Left renal cortex interstitium (tissue), 4 donors: Measurements from ENCODE around the gene SPRYD3. TPM values are rescaled to one million over a fixed set of nuclear protein-coding genes. Genes with fewer than 3 reads are reported as not detected.
"Not testable (repeated sequence)": the region's sequence is repeated elsewhere in the genome, so short reads cannot be mapped to it uniquely, and the experiment has no call there.

ENCODE experiments used
- DNase-seq, 4 donors: peaks; one replicate each; pipeline ENCODE4 v3.0.0-alpha.2; 2013; ENCODE audit warnings: low read depth in 4 of 4, low spot score in 2 of 4, missing footprints in 1 of 4
- polyA plus RNA-seq, 4 donors: library from polyadenylated mRNA; unstranded; fragments of 120-200 nt; gene quantifications; one replicate each; pipeline ENCODE4 v1.2.1, GENCODE V29; 2013; ENCODE audit not compliant: insufficient read length in 4 of 4

Gene SPRYD3, protein sequence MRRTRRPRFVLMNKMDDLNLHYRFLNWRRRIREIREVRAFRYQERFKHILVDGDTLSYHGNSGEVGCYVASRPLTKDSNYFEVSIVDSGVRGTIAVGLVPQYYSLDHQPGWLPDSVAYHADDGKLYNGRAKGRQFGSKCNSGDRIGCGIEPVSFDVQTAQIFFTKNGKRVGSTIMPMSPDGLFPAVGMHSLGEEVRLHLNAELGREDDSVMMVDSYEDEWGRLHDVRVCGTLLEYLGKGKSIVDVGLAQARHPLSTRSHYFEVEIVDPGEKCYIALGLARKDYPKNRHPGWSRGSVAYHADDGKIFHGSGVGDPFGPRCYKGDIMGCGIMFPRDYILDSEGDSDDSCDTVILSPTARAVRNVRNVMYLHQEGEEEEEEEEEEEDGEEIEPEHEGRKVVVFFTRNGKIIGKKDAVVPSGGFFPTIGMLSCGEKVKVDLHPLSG
- polyA plus RNA-seq = 10 to 100 TPM; 17.2 to 22.9 (median 20.0) TPM

GRCh38 chr12:53079226-53080117 is at the start of gene SPRYD3:
SPRYD3 (minus strand) TSS chr12:53079390; CDS start chr12:53079333, 57 bp downstream.
- peak; percentile 89 to 94 (median 92) for DNase-seq

DNA sequence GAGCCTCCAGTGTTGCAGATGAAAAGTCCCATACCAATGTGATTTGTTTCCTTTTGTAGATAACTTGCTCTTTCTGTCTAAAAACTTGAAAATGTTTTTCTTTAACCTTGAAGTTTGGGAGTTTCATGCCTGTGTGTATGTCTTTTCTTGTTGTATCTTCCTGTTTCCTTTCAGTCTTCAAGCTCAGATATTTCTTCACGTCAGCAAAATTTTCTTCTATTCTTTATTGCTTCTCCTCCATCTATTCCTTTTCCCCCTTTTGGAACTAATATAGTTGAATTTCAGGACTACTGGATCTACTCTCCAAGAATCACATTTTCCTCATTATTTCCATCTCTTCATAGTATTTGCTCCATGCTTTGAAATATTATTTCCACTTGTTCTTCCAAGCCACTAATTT is 48.0 kb upstream of the SPRYD3 start:
- DNase-seq = no peak

DNA sequence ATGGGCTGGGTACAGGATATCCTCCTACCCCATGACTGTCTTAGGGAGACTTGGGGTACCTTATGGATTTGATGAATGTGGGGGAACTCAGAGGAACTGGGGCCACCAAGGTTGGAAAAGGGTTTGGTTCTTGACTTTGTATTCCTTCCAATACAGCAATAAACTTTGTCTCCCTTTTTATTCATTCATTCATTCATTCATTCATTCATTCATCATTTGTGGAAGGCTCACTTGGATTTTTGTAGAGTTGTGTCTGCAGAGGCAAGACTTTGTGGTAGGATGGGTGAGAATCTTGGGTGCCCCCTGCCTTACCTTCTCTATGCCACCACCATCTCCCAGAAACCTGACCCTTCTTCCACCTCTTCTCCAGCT is 45.1 kb upstream of the SPRYD3 start:
- no peak for DNase-seq

- DNase-seq = no peak
Observed at GRCh38 chr12:53123578-53124351, 44.6 kb upstream of the SPRYD3 start.

DNA sequence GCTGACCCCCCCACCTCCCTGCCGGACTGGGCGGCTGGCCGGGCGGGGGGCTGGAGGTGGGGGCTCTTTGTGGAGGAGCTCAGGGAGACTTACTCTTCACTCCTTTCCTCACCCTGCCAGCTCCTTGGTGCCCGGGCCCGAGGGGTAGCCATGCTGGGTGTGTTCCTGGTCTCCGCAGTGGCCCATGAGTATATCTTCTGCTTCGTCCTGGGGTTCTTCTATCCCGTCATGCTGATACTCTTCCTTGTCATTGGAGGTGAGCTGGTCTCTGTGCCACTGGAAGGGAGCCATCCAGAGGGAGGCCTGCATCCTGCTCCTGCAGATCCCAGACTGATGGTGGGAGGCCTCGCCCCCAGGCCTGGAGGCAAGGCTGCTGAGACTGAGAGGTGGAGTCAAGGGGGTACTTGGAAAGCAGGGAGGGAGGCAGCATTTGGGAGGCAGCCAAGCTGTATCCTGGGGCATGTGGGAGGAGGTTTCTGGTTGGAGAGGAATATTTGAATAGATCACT is 43.8 kb upstream of the SPRYD3 start:
- DNase-seq = no peak

GRCh38 chr12:53120685-53121525 is 41.7 kb upstream of the SPRYD3 start:
- DNase-seq = no peak

DNA sequence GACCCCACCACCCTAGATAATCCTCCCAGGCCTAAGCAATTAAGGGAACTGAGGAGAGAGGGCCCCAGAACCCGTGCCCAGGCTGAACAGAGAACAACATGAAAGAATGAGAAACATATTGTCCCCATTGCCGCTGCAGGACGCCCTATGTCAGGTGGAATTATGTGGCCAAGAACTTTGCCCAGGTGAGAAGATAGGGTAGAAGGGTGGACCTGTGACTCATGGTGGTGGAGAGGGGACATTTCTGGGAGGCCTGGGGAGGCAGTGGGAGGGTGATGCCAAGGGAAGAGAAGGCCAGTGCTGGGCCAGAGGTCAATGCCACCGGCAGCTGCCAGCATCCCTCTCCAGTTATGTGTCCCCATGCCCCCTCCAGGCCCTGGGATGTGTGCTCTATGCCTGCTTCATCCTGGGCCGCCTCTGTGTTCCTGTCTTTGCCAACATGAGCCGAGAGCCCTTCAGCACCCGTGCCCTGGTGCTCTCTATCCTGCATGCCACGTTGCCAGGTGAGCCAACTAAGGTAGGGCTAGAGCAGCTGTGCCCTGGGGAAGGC is 39.6 kb upstream of the SPRYD3 start:
- no peak for DNase-seq

DNA sequence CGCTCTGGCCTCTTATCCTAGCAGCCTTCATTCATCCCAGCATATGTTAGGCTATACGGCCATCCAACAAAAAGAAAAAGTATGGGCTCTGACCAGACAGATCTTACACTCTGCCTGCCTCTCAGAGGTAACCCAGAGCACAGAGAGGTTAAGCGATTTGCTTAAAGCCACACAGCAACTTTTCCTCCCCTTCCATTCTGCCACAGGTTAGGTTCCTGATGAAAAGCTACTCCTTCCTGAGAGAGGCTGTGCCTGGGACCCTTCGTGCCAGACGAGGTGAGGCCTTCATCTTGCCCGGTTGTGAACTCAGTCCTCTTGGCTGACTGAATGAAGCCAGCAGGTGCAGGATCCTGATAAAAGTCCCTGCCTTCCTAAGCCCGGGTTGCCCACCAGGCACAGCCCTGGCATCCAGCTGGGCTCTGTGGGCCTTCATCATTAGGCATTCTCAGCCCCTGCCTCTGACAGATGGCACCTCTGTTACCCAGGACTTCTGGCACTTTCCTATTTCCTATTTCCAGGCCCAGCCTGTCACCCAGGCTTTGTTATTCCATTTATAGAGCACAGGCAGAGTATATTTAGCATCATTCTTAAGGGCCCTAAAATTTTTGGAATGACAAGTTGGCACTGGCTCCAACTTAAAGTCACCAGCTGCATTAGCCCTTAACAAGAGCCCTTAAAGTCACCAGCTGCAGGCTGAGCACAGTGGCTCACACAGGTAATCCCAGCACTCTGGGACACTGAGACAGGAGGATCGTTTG is 36.9 kb upstream of the SPRYD3 start:
- no peak for DNase-seq

GRCh38 chr12:53115112-53115890 is 36.1 kb upstream of the SPRYD3 start:
- DNase-seq = no peak

DNA sequence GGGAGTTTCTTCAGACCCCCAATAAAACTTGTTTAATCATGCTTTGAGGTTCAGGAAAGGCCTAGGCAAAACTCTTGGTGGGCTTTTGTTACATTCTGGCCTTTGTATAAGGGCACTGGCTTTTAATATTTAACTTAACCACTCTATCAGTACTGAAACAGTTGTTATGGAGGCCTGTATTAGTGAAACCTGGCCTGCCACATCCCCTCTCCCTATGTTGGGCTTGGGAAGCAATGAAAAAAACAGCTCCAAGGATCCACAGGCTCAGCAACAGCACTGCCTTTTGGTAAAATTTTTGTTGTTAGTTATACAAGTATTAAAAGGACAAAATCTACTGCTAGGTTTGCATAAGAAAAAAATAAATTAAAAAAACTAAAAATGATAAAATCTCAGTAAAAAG is 34.8 kb upstream of the SPRYD3 start:
- no peak for DNase-seq

DNA sequence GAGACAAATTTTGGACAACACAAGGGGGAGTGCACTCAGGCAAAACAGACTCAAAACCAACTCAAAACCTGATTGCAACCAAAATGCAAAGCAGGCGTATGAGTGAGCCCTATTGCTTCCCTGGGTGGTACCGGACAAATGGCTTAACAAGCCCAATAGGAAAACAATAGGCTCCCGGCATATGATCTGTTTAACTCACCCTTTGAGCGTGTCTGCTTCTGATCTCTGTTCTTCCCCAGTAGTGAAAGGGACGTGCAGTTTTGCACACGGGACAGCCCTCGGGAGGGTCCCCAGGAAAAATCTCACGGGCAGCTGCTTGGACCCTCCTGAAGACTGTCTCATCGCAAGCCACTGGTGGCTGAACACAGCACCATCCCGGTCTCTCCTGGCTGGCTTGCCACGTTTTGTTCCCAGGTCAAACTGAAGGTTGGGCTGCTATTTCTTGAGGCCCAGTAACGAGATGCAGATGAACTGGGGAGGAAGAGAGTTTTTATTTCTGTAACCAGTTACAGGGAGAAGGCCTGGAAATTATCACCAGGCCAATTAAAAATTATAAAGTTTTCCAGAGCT is 34.0 kb upstream of the SPRYD3 start:
- no peak for DNase-seq

- DNase-seq = not testable (repeated sequence)
Observed at GRCh38 chr12:53112431-53112830, 33.2 kb upstream of the SPRYD3 start.

- no peak for DNase-seq
Observed at GRCh38 chr12:53107122-53107521, 27.9 kb upstream of the SPRYD3 start.

DNA sequence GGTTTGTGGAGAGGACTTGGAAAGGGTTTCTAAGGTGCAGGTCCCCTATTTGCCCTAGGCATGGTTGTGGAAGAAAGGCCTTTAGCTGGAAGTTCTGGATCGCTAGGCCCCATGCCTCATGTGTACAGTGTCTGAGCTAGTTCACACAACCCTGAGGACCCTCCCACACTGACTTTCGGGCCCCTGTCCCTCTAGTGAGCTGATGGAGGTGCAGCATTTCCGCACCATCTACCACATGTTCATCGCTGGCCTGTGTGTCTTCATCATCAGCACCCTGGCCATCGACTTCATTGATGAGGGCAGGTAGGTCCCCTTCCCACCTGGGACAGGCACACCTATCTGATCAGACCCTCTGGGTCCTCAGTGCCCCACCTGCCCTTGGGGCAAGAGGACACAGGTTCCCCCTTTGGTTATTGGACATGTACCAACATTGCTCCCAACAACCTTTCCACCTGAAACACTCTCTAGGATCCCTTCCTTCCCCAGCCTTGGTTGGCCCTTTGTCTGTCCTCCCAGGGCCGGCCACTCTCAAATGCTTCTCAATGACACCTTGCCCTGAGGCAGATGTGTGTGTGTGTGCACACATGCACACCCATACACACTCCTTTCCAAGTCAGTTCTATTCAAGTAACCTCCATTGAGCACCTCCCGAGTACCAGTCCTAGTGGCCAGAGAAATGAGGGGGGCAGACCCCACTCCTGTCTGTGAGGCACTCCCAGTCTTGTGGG is 26.7 kb upstream of the SPRYD3 start:
- DNase-seq = no peak

GRCh38 chr12:53105256-53105655 is 26.1 kb upstream of the SPRYD3 start:
- DNase-seq = no peak

DNA sequence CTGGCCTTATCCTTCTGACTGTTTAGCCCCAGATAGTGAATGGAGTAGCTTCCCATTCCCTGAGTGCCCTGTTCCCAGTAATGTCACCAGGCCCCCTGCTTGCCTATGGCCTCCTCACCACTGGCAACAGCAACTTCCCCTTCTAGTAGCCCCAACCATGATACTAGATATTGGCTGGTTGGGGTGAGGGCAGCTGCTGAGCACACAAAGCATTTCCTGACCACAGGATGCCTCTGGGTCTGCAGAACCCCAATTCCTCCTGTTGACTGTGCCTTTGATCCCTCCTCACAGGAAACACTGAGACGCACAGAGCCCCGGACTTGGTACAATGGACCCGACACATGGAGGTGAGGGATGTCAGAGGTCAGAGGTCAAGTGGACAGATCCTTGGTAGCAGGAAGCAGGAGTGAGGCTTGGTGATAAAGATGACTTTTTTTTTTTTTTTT is 24.7 kb upstream of the SPRYD3 start:
- DNase-seq = no peak
